GM19240 (cell line): Measurements from ENCODE around the gene MCM5.

Source experiments
- DNase-seq: peaks from one replicate; pipeline ENCODE4 v3.0.0; 2011; ENCODE audit warnings: low spot score; ENCODE audit not compliant: insufficient read length

Gene MCM5

DNA sequence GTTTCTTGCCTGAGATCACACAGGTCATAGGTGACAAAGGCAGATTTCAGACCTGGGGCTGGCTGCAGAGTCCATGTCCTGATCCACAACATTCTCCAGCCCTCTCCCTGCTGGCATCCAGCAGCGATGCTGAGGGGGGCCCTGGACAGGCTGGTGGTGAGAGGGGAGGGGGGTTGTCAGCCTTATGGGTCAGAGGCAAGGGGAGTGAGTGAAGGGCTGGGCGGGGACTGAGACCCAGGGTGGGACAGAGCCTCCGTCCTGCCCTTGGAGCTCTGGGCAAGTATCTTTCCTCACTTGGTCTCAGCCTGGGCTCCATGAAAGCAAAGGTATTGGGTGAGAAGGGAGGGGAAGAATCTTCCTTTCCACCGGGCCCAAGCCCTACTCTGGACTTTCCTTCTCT, 74.0 kb downstream of the MCM5 start:
- DNase-seq = no peak
